GM12878 (cell line): ENCODE results near the gene OGDHL. TPM values are rescaled to one million over a fixed set of nuclear protein-coding genes. Genes with fewer than 3 reads are reported as not detected.

Experiments used
- ATAC-seq: fragments of 200-7000 bp; cut with Tn5 transposase; 3 replicates; pipeline ENCODE4 v1.9.1; 2020; ENCODE audit warnings: mild to moderate bottlenecking, moderate library complexity
- BruUV-seq: library from RNA; stranded (reverse); fragments of 400-500 nt; replicated peaks from 2 replicates; lab custom pipeline; 2021; lab: Mats Ljungman, UMichigan
- CTCF ChIA-PET: fragments of 300-600 bp; sonication (Branson Sonifier 250); formaldehyde crosslinking; extraction: SDS; loops from one replicate; lab custom pipeline; 2021; ENCODE audit warnings: inconsistent platforms; lab: Yijun Ruan, JAX
- POLR2A ChIA-PET: fragments of 350-600 bp; formaldehyde crosslinking; extraction: SDS; loops from one replicate; lab custom pipeline; 2021; ENCODE audit warnings: inconsistent platforms; lab: Charles Lee
- RAD21 ChIA-PET: fragments of 300-600 bp; sonication (Branson Sonifier 250); formaldehyde crosslinking; loops from one replicate; lab custom pipeline; 2023; ENCODE audit warnings: antibody characterized with exemption; ENCODE audit not compliant: unreplicated experiment; lab: Charles Lee
- SMC1A ChIA-PET: fragments of 300-600 bp; sonication (Branson Sonifier 250); formaldehyde crosslinking; loops from one replicate; lab custom pipeline; 2023; ENCODE audit not compliant: unreplicated experiment, uncharacterized antibody; lab: Charles Lee
- DNase-seq: peaks from one replicate; pipeline ENCODE4 v3.0.0-alpha.2; 2011; ENCODE audit warnings: low read depth, low spot score
- FAIRE-seq: peaks from 3 replicates; lab custom pipeline; 2011; peaks lifted over from hg19 to GRCh38; lab: Jason Lieb, UNC
- H2AFZ ChIP-seq: 2 replicates; pipeline ENCODE4 v1.6.0; 2011; ENCODE audit warnings: low read depth, low read length, control low read depth; ENCODE audit not compliant: control insufficient read depth
- H3K27ac ChIP-seq: 2 replicates; pipeline ENCODE4 v1.5.1; 2011; ENCODE audit warnings: control low read depth; ENCODE audit not compliant: control insufficient read depth, insufficient read depth
- H3K27me3 ChIP-seq, 2 experiments: replicated peaks in 1 of 2; 2 replicates each; pipeline versions ENCODE4 v1.6.0 to v1.6.1; 2011; ENCODE audit warnings: low read length in 1 of 2; ENCODE audit not compliant: control insufficient read depth in 2 of 2, insufficient read depth in 2 of 2
- H3K36me3 ChIP-seq, 2 experiments: 2 replicates each; pipeline ENCODE4 v1.5.1; 2011; ENCODE audit warnings: low read length in 1 of 2; ENCODE audit not compliant: control insufficient read depth in 2 of 2, insufficient read depth in 2 of 2
- H3K4me1 ChIP-seq: 2 replicates; pipeline ENCODE4 v1.6.1; 2011; ENCODE audit warnings: mild to moderate bottlenecking, low read length, moderate library complexity, mixed read lengths; ENCODE audit not compliant: control insufficient read depth, insufficient read depth
- H3K4me2 ChIP-seq: 2 replicates; pipeline ENCODE4 v1.6.0; 2011; ENCODE audit warnings: control low read depth; ENCODE audit not compliant: control insufficient read depth, insufficient read depth
- H3K4me3 ChIP-seq: fragments of 200-600 bp; sonication (generic); 2 replicates; pipeline ENCODE4 v1.5.1; 2016
- H3K79me2 ChIP-seq: 2 replicates; pipeline ENCODE4 v1.6.0; 2011; ENCODE audit warnings: low read length; ENCODE audit not compliant: control insufficient read depth, insufficient read depth
- H3K9ac ChIP-seq: 2 replicates; pipeline ENCODE4 v1.8.0; 2011; ENCODE audit warnings: low read length, control low read depth, mixed read lengths; ENCODE audit not compliant: control insufficient read depth, insufficient read depth
- H3K9me3 ChIP-seq: replicated peaks from 3 replicates; pipeline ENCODE4 v1.5.1; 2011; ENCODE audit warnings: mild to moderate bottlenecking, low read length; ENCODE audit not compliant: control insufficient read depth, insufficient read depth
- H4K20me1 ChIP-seq: 2 replicates; pipeline ENCODE4 v1.6.0; 2011; ENCODE audit not compliant: control insufficient read depth, insufficient read depth
- EP300 ChIP-seq, 2 experiments: fragments of 150-350 bp in 1 of 2; IDR thresholded peaks; 2 replicates each; pipeline ENCODE4 v1.6.1; 2011 to 2012; ENCODE audit warnings: low read depth in 2 of 2, low read length in 2 of 2, borderline replicate concordance in 1 of 2, improper control_type of control experiment in 1 of 2, inconsistent platforms in 1 of 2; ENCODE audit not compliant: control insufficient read depth in 1 of 2
- SP1 ChIP-seq: IDR thresholded peaks from one replicate; pipeline ENCODE4 v1.6.1; 2011; ENCODE audit warnings: low read depth, low read length
- ZBTB11 ChIP-seq: fragments of 450-650 bp; formaldehyde crosslinking; IDR thresholded peaks from 2 replicates; pipeline ENCODE4 v1.5.0; 2022; ENCODE audit warnings: mild to moderate bottlenecking, missing genetic modification characterization
- ZBTB4 ChIP-seq: fragments of 450-650 bp; formaldehyde crosslinking; IDR thresholded peaks from 2 replicates; pipeline ENCODE4 v1.4.0; 2022; ENCODE audit warnings: mild to moderate bottlenecking, moderate library complexity
- WGBS: methylation state at CpG from one replicate; pipeline ENCODE4 v1.1.6; 2016; ENCODE audit warnings: low lambda C conversion rate; ENCODE audit not compliant: insufficient replicate concordance, insufficient coverage; ENCODE audit errors: missing lambda C conversion rate; 5-methylcytosine and 5-hydroxymethylcytosine counted together
- in situ Hi-C: fragments of 300-500 bp; cut with MboI; formaldehyde crosslinking; loops from 9 replicates; pipeline ENCODE4 v1.14.3; 2018; ENCODE audit warnings: mixed read lengths
- intact Hi-C: fragments of 100-400 bp; cut with micrococcal nuclease; formaldehyde crosslinking; loops from one replicate; pipeline ENCODE4 v1.14.2; 2022; ENCODE audit not compliant: unreplicated experiment
- polyA plus RNA-seq, 11 experiments: library from polyadenylated mRNA; depleted of rRNA in 4 of 11; unstranded in 6 of 11; stranded (reverse) in 5 of 11; fragments of >200 nt; fragmentation: Nextera tagmentation in 4 of 11; fragmentation: Illumina TruSeq in 1 of 11; extraction: Ambion mirVana in 4 of 11; extraction: Trizol in 1 of 11; gene quantifications; 1 replicate in 1 of 11; 2 replicates in 10 of 11; pipeline versions ENCODE4 v1.2.1 to v1.2.3, GENCODE V29; 2011 to 2016; ENCODE audit warnings: inconsistent platforms in 2 of 11, missing spikeins in 2 of 11, low read depth in 1 of 11
- total RNA-seq, 4 experiments: library from RNA; depleted of rRNA in 3 of 4; stranded (reverse); fragments of >200 nt in 3 of 4; fragmentation: Illumina TruSeq in 1 of 4; extraction: Trizol in 1 of 4; gene quantifications; 2 replicates each; pipeline versions ENCODE4 v1.2.1 to v1.2.3, GENCODE V29; 2013 to 2021

The OGDHL gene
- total and polyA plus RNA-seq, 10 of the 15 experiments (the other 5 are each of a cell fraction or from before 2014, with no cell fraction given) = 0.02 to 13.3 (median 0.34) TPM

GRCh38 chr10:49776851-49777250, 14.7 kb upstream of the OGDHL start:
- Histone ChIP-seq H3K4me2 (no peak overlapping the region), H4K20me1 (no peaks in the 10 kb centered on the region), H3K27ac (no peak overlapping the region), H3K36me3 (no peaks in the 10 kb centered on the region), H2AFZ (no peak overlapping the region), H3K4me1 (no peaks in the 10 kb centered on the region), H3K79me2 (no peaks in the 10 kb centered on the region), H3K27me3 (0 out of 4 replicates have a peak, but pooled peaks cover 0 to 2% of the 10 kb centered on the region in 2 experiments), H3K4me3 (no peak overlapping the region), H3K9ac (no peak overlapping the region), H3K9me3 (no peaks in the 10 kb centered on the region)
- DNase-seq (no peak), FAIRE-seq (no peak), ATAC-seq (no peak)
- ChIA-PET SMC1A (interaction anchor here (1.1 to 1.6 kb wide), 2 partner anchors 10 to 28 kb away, joined by 4 read pairs; no protein-coding TSS in a partner anchor), CTCF (interaction anchor here (1.9 kb wide), 1 partner anchor 182 kb away, joined by 5 read pairs; no protein-coding TSS in a partner anchor), RAD21 (no interaction called here), POLR2A (no interaction called here)
- intact Hi-C loops (no loop called here), in situ Hi-C loops (no loop called here)
- no peak for TF ChIP-seq ZBTB11 (CRISPR knock-in tag)
- TF ChIP-seq SP1 = no peak
- TF ChIP-seq EP300 (IDR thresholded peaks at IDR 0.05; ENCODE audit: borderline replicate concordance in 1 of 2, control insufficient read depth in 1 of 2, low read depth in 2 of 2, low read length in 2 of 2) = no peak
- TF ChIP-seq ZBTB4 (CRISPR knock-in tag) = no peak
- 63% methylated on average over 4 of the region's 4 CpGs for WGBS
- no TSS peak for BruUV-seq
